Activated T-helper 1 cell treated with anti-CD3 and anti-CD28 coated beads, Interleukin-12 subunit alpha, Interleukin-12 subunit beta, Interleukin-2, Interleukin-4 antibody, amounts not matched to agents 30 ng/mL and 10 ng/mL and 1 ng/mL, durations not matched to agents 14 hours and 24 hours and 36 hours (primary cell): ENCODE measurements around the gene SPEM2. TPM values are rescaled to one million over a fixed set of nuclear protein-coding genes. Genes with fewer than 3 reads are reported as not detected.

Experiments used
- DNase-seq: peaks from one replicate; pipeline ENCODE4 v3.0.0; 2021; ENCODE audit warnings: low spot score
- H3K27ac Mint-ChIP-seq: one replicate; pipeline ENCODE4 v1.8.0; 2021; ENCODE audit warnings: mild to moderate bottlenecking, mixed read lengths
- H3K27me3 Mint-ChIP-seq: one replicate; pipeline ENCODE4 v1.8.0; 2022; ENCODE audit warnings: mild to moderate bottlenecking, moderate library complexity, mixed read lengths; ENCODE audit not compliant: insufficient read depth
- H3K36me3 Mint-ChIP-seq: one replicate; pipeline ENCODE4 v1.8.0; 2021; ENCODE audit warnings: low read depth, mixed read lengths
- H3K4me1 Mint-ChIP-seq: one replicate; pipeline ENCODE4 v1.8.0; 2021; ENCODE audit warnings: low read depth, mixed read lengths
- H3K4me3 Mint-ChIP-seq: one replicate; pipeline ENCODE4 v1.8.0; 2021; ENCODE audit warnings: mild to moderate bottlenecking, moderate library complexity, mixed read lengths
- H3K9me3 Mint-ChIP-seq: one replicate; pipeline ENCODE4 v1.8.0; 2021; ENCODE audit warnings: mixed read lengths
- intact Hi-C: fragments of 100-400 bp; cut with micrococcal nuclease; formaldehyde crosslinking; loops from one replicate; pipeline ENCODE4 v1.15.1; 2024
- total RNA-seq: library from RNA; stranded (reverse); gene quantifications from 2 replicates; pipeline ENCODE4 v1.2.3, GENCODE V29; 2022

Gene SPEM2
- total RNA-seq, 1 donor from 2014 or later, result not detected

DNA sequence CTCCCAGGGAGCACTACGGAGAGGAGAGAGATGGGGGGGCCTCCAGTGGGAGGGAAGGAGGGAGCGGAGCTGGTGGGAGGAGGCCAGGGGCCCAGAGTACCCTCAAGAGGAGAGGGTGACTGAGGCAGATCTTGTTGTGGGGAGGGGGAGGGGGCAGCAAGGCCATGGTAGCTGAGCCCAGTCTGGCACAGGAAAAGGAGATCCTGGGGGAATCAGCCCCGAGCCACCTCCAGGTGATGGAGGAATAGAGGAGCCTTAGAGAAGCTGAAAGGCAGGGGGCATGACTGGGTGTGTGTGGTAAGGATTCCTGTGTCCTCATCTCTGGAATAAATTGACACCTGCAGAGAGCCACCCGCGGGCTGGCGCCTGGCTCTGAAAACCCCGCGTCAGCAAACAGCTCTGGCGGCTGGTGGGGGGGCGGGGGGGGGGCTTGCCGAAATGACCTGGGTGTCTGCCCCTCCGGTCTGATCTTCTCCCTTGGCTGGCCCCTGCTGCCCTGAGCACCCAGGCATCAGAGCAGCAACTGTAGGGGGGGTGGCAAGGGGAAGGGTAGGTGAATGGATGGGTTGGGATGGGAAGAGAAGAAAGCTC lies 19.1 kb upstream of the SPEM2 start:
- peak overlapping the region; percentile 4 for H3K27ac Mint-ChIP-seq

GRCh38 chr17:7407082-7407481 lies 18.3 kb upstream of the SPEM2 start:
- Mint-ChIP-seq H3K27ac (no peak overlapping the region), H3K27me3 (peaks cover 26% of the 10 kb centered on the region), H3K4me1 (peaks cover 13% of the 10 kb centered on the region), H3K36me3 (peaks cover 2% of the 10 kb centered on the region), H3K9me3 (no peaks in the 10 kb centered on the region), H3K4me3 (peak overlapping the region; percentile 58)
- intact Hi-C loops, result no loop called here
- DNase-seq, result no peak

More for the DNA sequence above, 19.1 kb upstream of the SPEM2 start:
- H3K27me3 Mint-ChIP-seq, result peaks cover 26% of the 10 kb centered on the region
- H3K4me1 Mint-ChIP-seq, result peaks cover 13% of the 10 kb centered on the region
- intact Hi-C loops, result no loop called here
- no peak for DNase-seq
- H3K9me3 Mint-ChIP-seq, result no peaks in the 10 kb centered on the region
- H3K4me3 Mint-ChIP-seq, result peak overlapping the region; percentile 72
- peaks cover 2% of the 10 kb centered on the region for H3K36me3 Mint-ChIP-seq

DNA sequence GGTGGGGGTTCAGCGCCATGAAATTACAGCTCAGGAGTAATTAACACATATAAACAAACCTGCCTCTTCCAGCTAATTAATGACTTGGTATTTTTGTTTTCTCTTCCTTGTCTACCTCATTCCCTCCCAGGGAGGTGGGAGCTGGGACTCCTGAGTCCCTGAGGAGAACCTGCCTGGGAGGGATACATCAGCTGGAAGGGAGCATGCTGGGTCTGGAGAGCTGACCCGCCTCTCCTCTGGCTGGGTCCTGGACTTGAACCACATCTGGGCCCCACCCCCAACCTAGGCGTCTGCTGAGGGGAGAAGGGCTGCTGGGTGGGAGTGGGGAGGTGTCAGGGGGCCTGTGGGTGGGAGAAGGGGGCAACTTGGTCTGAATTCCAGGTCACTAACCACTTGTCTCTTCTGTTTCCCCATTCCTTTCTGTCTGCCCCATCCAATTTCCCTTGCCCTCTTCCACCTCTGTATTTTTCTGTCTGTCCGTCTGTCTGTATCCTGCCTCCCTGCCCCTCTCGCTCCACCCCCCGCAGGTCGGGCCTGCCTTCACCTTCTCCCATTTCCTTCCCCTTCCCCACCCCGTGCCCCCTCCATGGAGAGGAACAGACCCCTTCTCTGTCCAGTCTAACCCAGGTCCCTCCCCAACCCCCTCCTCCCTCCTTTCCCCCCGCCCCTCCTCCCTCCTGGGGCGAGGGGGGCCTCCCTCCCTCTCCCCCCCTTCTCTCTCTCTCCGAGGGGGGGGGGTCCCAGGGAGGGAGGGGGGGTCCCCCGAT lies 17.7 kb upstream of the SPEM2 start, which contains the start of gene NLGN2:
Gene NLGN2, plus strand, starts transcription at position 361 of the 767 bp plus-strand sequence. CDS start 411 bp downstream, outside the sequence.
- H3K36me3 Mint-ChIP-seq, result peaks cover 2% of the 10 kb centered on the region
- intact Hi-C loops, result no loop called here
- H3K4me3 Mint-ChIP-seq, result peak within 1 kb of the TSS; percentile 58

GRCh38 chr17:7408252-7408727 lies 17.1 kb upstream of the SPEM2 start:
- DNase-seq, result no peak
- H3K9me3 Mint-ChIP-seq, result no peaks in the 10 kb centered on the region
- peaks cover 7% of the 10 kb centered on the region for H3K4me1 Mint-ChIP-seq
- H3K4me3 Mint-ChIP-seq, result no peak overlapping the region
- no peak overlapping the region for H3K27ac Mint-ChIP-seq
- intact Hi-C loops, result no loop called here
- H3K36me3 Mint-ChIP-seq, result peaks cover 2% of the 10 kb centered on the region
- H3K27me3 Mint-ChIP-seq, result peaks cover 28% of the 10 kb centered on the region

More for the DNA sequence above, 17.7 kb upstream of the SPEM2 start, which contains the start of gene NLGN2:
- Mint-ChIP-seq H3K27me3 (peaks cover 26% of the 10 kb centered on the region), H3K4me1 (peaks cover 13% of the 10 kb centered on the region), H3K27ac (no peak within 1 kb of the TSS), H3K9me3 (no peaks in the 10 kb centered on the region)
- no peak for DNase-seq

- Mint-ChIP-seq H3K27ac (no peak overlapping the region), H3K4me1 (peaks cover 6% of the 10 kb centered on the region), H3K9me3 (no peaks in the 10 kb centered on the region), H3K27me3 (peaks cover 28% of the 10 kb centered on the region), H3K36me3 (peaks cover 2% of the 10 kb centered on the region), H3K4me3 (no peak overlapping the region)
- no peak for DNase-seq
- intact Hi-C loops, result no loop called here
Observed at GRCh38 chr17:7408863-7409262, 16.6 kb upstream of the SPEM2 start.

GRCh38 chr17:7409716-7410115 lies 15.7 kb upstream of the SPEM2 start:
- Mint-ChIP-seq H3K9me3 (no peaks in the 10 kb centered on the region), H3K27me3 (peaks cover 24% of the 10 kb centered on the region), H3K4me1 (peaks cover 6% of the 10 kb centered on the region), H3K4me3 (no peak overlapping the region), H3K36me3 (peaks cover 2% of the 10 kb centered on the region), H3K27ac (no peak overlapping the region)
- DNase-seq, result no peak
- intact Hi-C loops, result no loop called here

DNA sequence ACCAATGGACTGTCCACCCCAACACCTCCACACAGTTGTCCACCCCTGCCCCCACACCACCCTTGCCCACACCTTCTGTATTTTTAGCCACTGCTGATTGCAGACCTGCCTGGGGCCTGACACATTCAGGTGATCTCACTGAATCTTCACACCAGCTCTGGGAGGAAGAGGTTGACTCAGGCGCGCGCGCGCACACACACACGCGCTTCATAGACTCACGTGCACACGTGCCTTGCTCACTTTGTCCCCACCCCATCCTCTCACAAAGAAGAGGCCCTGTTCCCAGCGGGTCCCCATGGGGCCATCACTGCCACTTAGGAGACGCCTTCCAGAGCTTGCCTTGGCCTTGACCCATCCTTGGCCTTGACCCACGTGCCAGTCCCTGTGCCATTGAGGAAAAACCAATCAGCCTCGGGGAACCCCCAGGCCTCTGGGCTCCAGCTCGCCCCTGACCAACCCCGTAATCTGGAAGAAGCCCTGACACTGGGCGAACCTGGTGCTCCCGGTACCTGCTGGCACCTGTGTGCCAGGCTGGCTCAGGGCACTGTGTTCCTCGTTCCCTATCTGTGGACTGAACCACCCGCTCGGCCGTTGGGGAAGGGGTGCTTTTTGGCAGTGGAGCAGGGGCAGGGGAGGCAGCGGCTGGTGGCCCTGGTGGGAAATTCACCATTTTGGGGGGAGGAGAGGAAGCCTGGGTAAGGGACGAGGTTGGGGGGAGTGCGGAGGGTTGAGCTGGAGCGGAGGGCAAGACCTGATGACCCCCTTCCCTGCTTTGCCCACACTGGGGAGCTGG lies 14.6 kb upstream of the SPEM2 start:
- peaks cover 20% of the 10 kb centered on the region for H3K27me3 Mint-ChIP-seq
- intact Hi-C loops, result no loop called here
- H3K9me3 Mint-ChIP-seq, result no peaks in the 10 kb centered on the region
- no peak for DNase-seq
- peaks cover 4% of the 10 kb centered on the region for H3K4me1 Mint-ChIP-seq
- peaks cover under 1% of the 10 kb centered on the region for H3K36me3 Mint-ChIP-seq
- no peak overlapping the region for H3K4me3 Mint-ChIP-seq
- no peak overlapping the region for H3K27ac Mint-ChIP-seq

GRCh38 chr17:7411427-7411750 lies 14.0 kb upstream of the SPEM2 start:
- H3K36me3 Mint-ChIP-seq, result no peaks in the 10 kb centered on the region
- intact Hi-C loops, result no loop called here

GRCh38 chr17:7413346-7413985 lies 11.9 kb upstream of the SPEM2 start:
- no peaks in the 10 kb centered on the region for H3K36me3 Mint-ChIP-seq
- no peak overlapping the region for H3K27ac Mint-ChIP-seq
- no peaks in the 10 kb centered on the region for H3K4me1 Mint-ChIP-seq
- peaks cover 11% of the 10 kb centered on the region for H3K27me3 Mint-ChIP-seq
- intact Hi-C loops, result no loop called here
- DNase-seq, result no peak
- no peaks in the 10 kb centered on the region for H3K9me3 Mint-ChIP-seq
- no peak overlapping the region for H3K4me3 Mint-ChIP-seq

More at GRCh38 chr17:7411427-7411750, 14.0 kb upstream of the SPEM2 start:
- Mint-ChIP-seq H3K27me3 (peaks cover 15% of the 10 kb centered on the region), H3K4me3 (no peak overlapping the region), H3K9me3 (no peaks in the 10 kb centered on the region), H3K4me1 (no peaks in the 10 kb centered on the region), H3K27ac (no peak overlapping the region)
- no peak for DNase-seq

DNA sequence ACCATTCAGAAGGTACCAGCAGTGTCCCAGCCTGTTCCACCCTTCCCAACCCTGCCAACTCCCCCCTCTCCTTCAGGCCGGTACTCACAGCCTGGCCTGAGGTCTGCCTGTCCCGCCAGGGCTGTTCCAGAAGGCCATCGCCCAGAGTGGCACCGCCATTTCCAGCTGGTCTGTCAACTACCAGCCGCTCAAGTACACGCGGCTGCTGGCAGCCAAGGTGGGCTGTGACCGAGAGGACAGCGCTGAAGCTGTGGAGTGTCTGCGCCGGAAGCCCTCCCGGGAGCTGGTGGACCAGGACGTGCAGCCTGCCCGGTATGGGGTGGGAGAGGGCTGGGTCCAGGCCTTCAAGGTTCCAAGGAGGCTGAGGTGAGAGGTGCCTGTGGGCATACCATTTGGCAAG lies 10.6 kb upstream of the SPEM2 start:
- DNase-seq, result no peak
- Mint-ChIP-seq H3K27me3 (peaks cover 7% of the 10 kb centered on the region), H3K4me3 (no peak overlapping the region), H3K4me1 (no peaks in the 10 kb centered on the region), H3K27ac (no peak overlapping the region), H3K36me3 (no peaks in the 10 kb centered on the region), H3K9me3 (no peaks in the 10 kb centered on the region)
- intact Hi-C loops, result no loop called here

GRCh38 chr17:7415784-7416183 lies 9.6 kb upstream of the SPEM2 start:
- intact Hi-C loops, result no loop called here
- no peak for DNase-seq
- H3K4me1 Mint-ChIP-seq, result no peaks in the 10 kb centered on the region
- no peak overlapping the region for H3K27ac Mint-ChIP-seq
- H3K36me3 Mint-ChIP-seq, result no peaks in the 10 kb centered on the region
- H3K4me3 Mint-ChIP-seq, result no peak overlapping the region
- H3K27me3 Mint-ChIP-seq, result peaks cover 3% of the 10 kb centered on the region
- H3K9me3 Mint-ChIP-seq, result no peaks in the 10 kb centered on the region

GRCh38 chr17:7416323-7416722 lies 9.1 kb upstream of the SPEM2 start:
- Mint-ChIP-seq H3K27me3 (peaks cover 3% of the 10 kb centered on the region), H3K4me3 (no peak overlapping the region), H3K27ac (no peak overlapping the region), H3K4me1 (no peaks in the 10 kb centered on the region), H3K36me3 (no peaks in the 10 kb centered on the region), H3K9me3 (no peaks in the 10 kb centered on the region)
- DNase-seq, result no peak
- intact Hi-C loops, result no loop called here
